GM13977 (cell line): Measurements from ENCODE around the gene MSX1.

ENCODE experiments used
- DNase-seq: peaks from one replicate; pipeline ENCODE4 v3.0.0; 2012; ENCODE audit warnings: low spot score
- CTCF ChIP-seq: IDR thresholded peaks from 2 replicates; pipeline ENCODE4 v1.5.1; 2012; ENCODE audit warnings: mild to moderate bottlenecking, control low read depth; ENCODE audit not compliant: insufficient read depth; ENCODE audit errors: extremely low read depth, missing control alignments
- in situ Hi-C: fragments of 300-500 bp; cut with MboI; formaldehyde crosslinking; loops from one replicate; pipeline ENCODE4 v1.12.0; 2022; ENCODE audit warnings: low sequenced_read_pairs, low pct_unique_long_range_greater_than_20kb, mixed read lengths, inconsistent platforms; ENCODE audit not compliant: unreplicated experiment

MSX1 gene

GRCh38 chr4:4847011-4847410 is 12.5 kb upstream of the MSX1 start:
- TF ChIP-seq CTCF, result no peak
- in situ Hi-C loops, result no loop called here

GRCh38 chr4:4848540-4848939 is 10.9 kb upstream of the MSX1 start:
- in situ Hi-C loops, result no loop called here
- no peak for TF ChIP-seq CTCF
- no peak for DNase-seq

More at GRCh38 chr4:4847011-4847410, 12.5 kb upstream of the MSX1 start:
- no peak for DNase-seq

- in situ Hi-C loops, result no loop called here
- DNase-seq, result no peak
- TF ChIP-seq CTCF, result no peak
These were observed 10.4 kb upstream of the MSX1 start for GRCh38 chr4:4849106-4849505.

GRCh38 chr4:4849524-4850193 is 9.8 kb upstream of the MSX1 start:
- no peak for TF ChIP-seq CTCF
- no peak for DNase-seq
- in situ Hi-C loops, result loop anchor here (10.0 kb wide), 1 partner anchor 355 kb away; no protein-coding TSS in a partner anchor

GRCh38 chr4:4851081-4851480 is 8.4 kb upstream of the MSX1 start:
- in situ Hi-C loops, result loop anchor here (10.0 kb wide), 1 partner anchor 356 kb away; no protein-coding TSS in a partner anchor
- TF ChIP-seq CTCF, result no peak
- DNase-seq, result no peak

- no peak for DNase-seq
- TF ChIP-seq CTCF, result no peak
- in situ Hi-C loops, result loop anchor here (10.0 kb wide), 1 partner anchor 357 kb away; no protein-coding TSS in a partner anchor
These were observed 7.6 kb upstream of the MSX1 start for GRCh38 chr4:4851906-4852305.
